SK-N-SH (cell line): Measurements from ENCODE around the gene TAPBP. TPM values are rescaled to one million over a fixed set of nuclear protein-coding genes. Genes with fewer than 3 reads are reported as not detected.
A peak's percentile ranks its signal among the peaks of the same experiment; 100 is the strongest.

ENCODE experiments used
- CTCF ChIA-PET: fragments of 300-600, 350-600 bp; formaldehyde crosslinking; extraction: SDS; loops from one replicate; lab custom pipeline; 2021; lab: Yijun Ruan, JAX
- POLR2A ChIA-PET: fragments of 350-600 bp; sonication (Branson Sonifier 250); formaldehyde crosslinking; extraction: SDS; loops from one replicate; lab custom pipeline; 2020; ENCODE audit warnings: antibody characterized with exemption, inconsistent platforms; lab: Yijun Ruan, JAX
- DNase-seq: peaks from one replicate; pipeline ENCODE4 v3.0.0; 2012
- H2AFZ ChIP-seq: fragments of 200-600 bp; sonication (generic); 2 replicates; pipeline ENCODE4 v1.8.1; 2016; ENCODE audit warnings: antibody characterized with exemption, mild to moderate bottlenecking, low read depth
- H3F3A ChIP-seq: fragments of 200-600 bp; sonication (generic); replicated peaks from 2 replicates; pipeline ENCODE3; 2016; ENCODE audit warnings: antibody characterized with exemption, mild to moderate bottlenecking; ENCODE audit not compliant: insufficient read depth
- H3K27ac ChIP-seq, 2 experiments: fragments of 200-500 bp in 1 of 2; fragments of 200-600 bp in 1 of 2; sonication (Bioruptor generic) in 1 of 2; sonication (generic), shearing (Covaris generic) in 1 of 2; 2 replicates each; pipeline versions ENCODE4 v1.5.1 to v1.6.1; 2014 to 2016; ENCODE audit warnings: low read depth in 2 of 2, inconsistent platforms in 1 of 2, low read length in 1 of 2, mild to moderate bottlenecking in 1 of 2, mixed read lengths in 1 of 2
- H3K27me3 ChIP-seq: fragments of 200-600 bp; sonication (generic), shearing (Covaris generic); 2 replicates; pipeline ENCODE4 v1.6.1; 2016; ENCODE audit warnings: mixed run types; ENCODE audit not compliant: insufficient read depth
- H3K36me3 ChIP-seq, 2 experiments: fragments of 200-500 bp in 1 of 2; fragments of 200-600 bp in 1 of 2; sonication (Bioruptor generic) in 1 of 2; sonication (generic) in 1 of 2; replicated peaks in 1 of 2; 2 replicates each; pipeline versions ENCODE3 to v1.5.1; 2014 to 2016; ENCODE audit warnings: low read length in 1 of 2, mild to moderate bottlenecking in 1 of 2; ENCODE audit not compliant: insufficient read depth in 2 of 2, control insufficient read depth in 1 of 2
- H3K4me1 ChIP-seq, 2 experiments: fragments of 200-500 bp in 1 of 2; fragments of 200-600 bp in 1 of 2; sonication (Bioruptor generic) in 1 of 2; sonication (generic), shearing (Covaris generic) in 1 of 2; 2 replicates each; pipeline versions ENCODE4 v1.5.1 to v1.6.1; 2014 to 2016; ENCODE audit warnings: low read depth in 1 of 2, low read length in 1 of 2, mixed run types in 1 of 2; ENCODE audit not compliant: insufficient read depth in 2 of 2, control insufficient read depth in 1 of 2
- H3K4me2 ChIP-seq: fragments of 200-600 bp; sonication (generic), shearing (Covaris generic); 2 replicates; pipeline ENCODE4 v1.6.1; 2017; ENCODE audit warnings: mixed run types
- H3K4me3 ChIP-seq, 2 experiments: fragments of 200-500 bp in 1 of 2; fragments of 200-600 bp in 1 of 2; sonication (Bioruptor generic) in 1 of 2; sonication (generic), shearing (Covaris generic) in 1 of 2; 2 replicates each; pipeline versions ENCODE4 v1.5.1 to v1.8.1; 2014 to 2016; ENCODE audit warnings: low read depth in 2 of 2, inconsistent platforms in 1 of 2, low read length in 1 of 2, mild to moderate bottlenecking in 1 of 2, mixed read lengths in 1 of 2, moderate library complexity in 1 of 2
- H3K79me2 ChIP-seq: fragments of 200-600 bp; sonication (generic); 2 replicates; pipeline ENCODE4 v1.8.1; 2017; ENCODE audit warnings: mild to moderate bottlenecking; ENCODE audit not compliant: insufficient read depth
- H3K9ac ChIP-seq: fragments of 200-600 bp; sonication (generic); 2 replicates; pipeline ENCODE4 v1.6.1; 2017; ENCODE audit warnings: mixed run types
- H3K9me2 ChIP-seq: fragments of 200-600 bp; sonication (generic); 2 replicates; pipeline ENCODE4 v1.6.1; 2017; ENCODE audit warnings: mixed run types
- H3K9me3 ChIP-seq: fragments of 200-600 bp; sonication (generic); 2 replicates; pipeline ENCODE4 v1.6.1; 2017; ENCODE audit warnings: mixed run types, mild to moderate bottlenecking, moderate library complexity
- H4K20me1 ChIP-seq: fragments of 200-600 bp; sonication (generic); 2 replicates; pipeline ENCODE4 v1.6.1; 2017; ENCODE audit warnings: mild to moderate bottlenecking, mixed run types; ENCODE audit not compliant: insufficient read depth
- ELF1 ChIP-seq: IDR thresholded peaks from 2 replicates; pipeline ENCODE4 v1.4.0; 2012
- EP300 ChIP-seq, 2 experiments: IDR thresholded peaks; 2 replicates each; pipeline versions ENCODE4 v1.4.0 to v1.6.1; 2012; ENCODE audit warnings: borderline replicate concordance in 1 of 2, low read depth in 1 of 2, low read length in 1 of 2
- FOSL2 ChIP-seq: IDR thresholded peaks from 2 replicates; pipeline ENCODE4 v1.4.0; 2012; ENCODE audit warnings: low read depth, mild to moderate bottlenecking, moderate library complexity, borderline replicate concordance
- JUND ChIP-seq: IDR thresholded peaks from 2 replicates; pipeline ENCODE4 v1.4.0; 2012
- NFIC ChIP-seq: IDR thresholded peaks from 2 replicates; pipeline ENCODE4 v1.4.0; 2012; ENCODE audit warnings: borderline replicate concordance
- NRF1 ChIP-seq: IDR thresholded peaks from 2 replicates; pipeline ENCODE4 v1.6.1; 2012; ENCODE audit warnings: low read depth, mild to moderate bottlenecking, low read length
- POLR2AphosphoS5 ChIP-seq: IDR thresholded peaks from 2 replicates; pipeline ENCODE4 v1.6.1; 2012; ENCODE audit warnings: low read depth, low read length
- RXRA ChIP-seq: IDR thresholded peaks from 2 replicates; pipeline ENCODE4 v1.4.0; 2012; ENCODE audit warnings: low read depth, mild to moderate bottlenecking, borderline replicate concordance
- SIN3A ChIP-seq: IDR thresholded peaks from 2 replicates; pipeline ENCODE4 v1.6.1; 2012; ENCODE audit warnings: low read depth, mild to moderate bottlenecking, low read length, moderate library complexity, borderline replicate concordance
- SMC3 ChIP-seq: IDR thresholded peaks from 2 replicates; pipeline ENCODE4 v1.6.1; 2012; ENCODE audit warnings: low read depth, low read length, improper control_type of control experiment
- TEAD4 ChIP-seq: IDR thresholded peaks from 2 replicates; pipeline ENCODE4 v1.4.0; 2012; ENCODE audit warnings: mild to moderate bottlenecking, borderline replicate concordance; ENCODE audit not compliant: insufficient read depth
- YY1 ChIP-seq: IDR thresholded peaks from 2 replicates; pipeline ENCODE4 v1.4.0; 2012; ENCODE audit warnings: low read depth, mild to moderate bottlenecking
- WGBS: methylation state at CpG from one replicate; pipeline ENCODE4 v1.1.6; 2017; ENCODE audit warnings: low lambda C conversion rate; 5-methylcytosine and 5-hydroxymethylcytosine counted together
- polyA plus RNA-seq, 3 experiments: library from polyadenylated mRNA; depleted of rRNA; stranded (reverse); fragments of >200 nt; gene quantifications; 2 replicates each; pipeline ENCODE4 v1.2.3, GENCODE V29; 2012
- TF ChIP-seq, protein P1 (sequence below): IDR thresholded peaks from 2 replicates; pipeline ENCODE4 v1.4.0; 2012; ENCODE audit warnings: low read depth, borderline replicate concordance
- TF ChIP-seq, protein P2 (sequence below): IDR thresholded peaks from 2 replicates; pipeline ENCODE4 v1.6.1; 2012; ENCODE audit warnings: mild to moderate bottlenecking, low read depth, low read length, moderate library complexity
- TF ChIP-seq, protein P3 (sequence below): IDR thresholded peaks from 2 replicates; pipeline ENCODE4; 2012
- TF ChIP-seq, protein P4 (sequence below): IDR thresholded peaks from 2 replicates; pipeline ENCODE4 v1.4.0; 2012; ENCODE audit warnings: low read depth, borderline replicate concordance
- TF ChIP-seq, protein P5 (sequence below): fragments of 150-350 bp; IDR thresholded peaks from 2 replicates; pipeline ENCODE4 v1.6.1; 2016; ENCODE audit warnings: mild to moderate bottlenecking, low read depth, low read length
- TF ChIP-seq, protein P6 (sequence below): fragments of 150-350 bp; IDR thresholded peaks from 2 replicates; pipeline ENCODE4 v1.6.1; 2017; ENCODE audit warnings: antibody characterized with exemption, low read length, low read depth, borderline replicate concordance

The TAPBP gene
- polyA plus RNA-seq, 1 of the 3 experiments (the other 2 are of a cell fraction): 44.5 TPM

DNA sequence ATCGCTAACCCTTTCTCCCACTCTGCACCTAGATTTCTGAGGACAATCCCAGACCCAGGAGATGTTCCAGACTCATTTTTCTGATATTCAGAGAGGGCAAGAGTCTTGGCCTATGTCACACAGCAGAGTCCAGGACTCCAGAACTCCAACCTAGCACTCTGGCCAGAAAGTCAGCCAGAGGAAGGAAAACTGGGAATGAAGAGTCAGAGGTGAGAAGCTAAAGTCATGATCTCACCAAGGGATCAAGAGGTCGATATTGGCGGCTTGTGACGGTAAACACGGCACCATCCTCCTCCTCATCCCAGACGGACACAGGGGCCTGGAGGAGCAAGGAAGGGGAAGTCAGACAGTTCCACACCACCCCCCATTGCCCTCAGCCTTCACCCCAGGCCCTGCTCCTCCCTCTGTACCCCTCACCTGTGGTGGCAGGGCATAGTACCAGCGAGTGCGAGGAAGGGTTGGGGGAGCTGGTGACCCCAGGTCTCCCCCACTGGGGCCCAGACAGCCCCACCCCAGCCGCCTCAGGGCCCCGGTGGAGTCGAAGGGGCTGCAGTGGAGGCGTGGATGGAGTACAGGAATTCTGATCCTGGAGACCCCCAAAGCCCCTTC, 17.0 kb downstream of the TAPBP start:
- TF ChIP-seq NFIC (no peak), SMC3 (no peak), TEAD4 (no peak), SIN3A (no peak), FOSL2 (no peak), EP300 (IDR thresholded peaks at IDR 0.05; ENCODE audit: borderline replicate concordance in 1 of 2, low read depth in 1 of 2, low read length in 1 of 2) (no peak), JUND (no peak), POLR2AphosphoS5 (no peak), ELF1 (no peak), RXRA (no peak), NRF1 (no peak), YY1 (no peak)
- TF ChIP-seq, protein P1, sequence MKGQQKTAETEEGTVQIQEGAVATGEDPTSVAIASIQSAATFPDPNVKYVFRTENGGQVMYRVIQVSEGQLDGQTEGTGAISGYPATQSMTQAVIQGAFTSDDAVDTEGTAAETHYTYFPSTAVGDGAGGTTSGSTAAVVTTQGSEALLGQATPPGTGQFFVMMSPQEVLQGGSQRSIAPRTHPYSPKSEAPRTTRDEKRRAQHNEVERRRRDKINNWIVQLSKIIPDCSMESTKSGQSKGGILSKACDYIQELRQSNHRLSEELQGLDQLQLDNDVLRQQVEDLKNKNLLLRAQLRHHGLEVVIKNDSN: no peak
- TF ChIP-seq, protein P2, sequence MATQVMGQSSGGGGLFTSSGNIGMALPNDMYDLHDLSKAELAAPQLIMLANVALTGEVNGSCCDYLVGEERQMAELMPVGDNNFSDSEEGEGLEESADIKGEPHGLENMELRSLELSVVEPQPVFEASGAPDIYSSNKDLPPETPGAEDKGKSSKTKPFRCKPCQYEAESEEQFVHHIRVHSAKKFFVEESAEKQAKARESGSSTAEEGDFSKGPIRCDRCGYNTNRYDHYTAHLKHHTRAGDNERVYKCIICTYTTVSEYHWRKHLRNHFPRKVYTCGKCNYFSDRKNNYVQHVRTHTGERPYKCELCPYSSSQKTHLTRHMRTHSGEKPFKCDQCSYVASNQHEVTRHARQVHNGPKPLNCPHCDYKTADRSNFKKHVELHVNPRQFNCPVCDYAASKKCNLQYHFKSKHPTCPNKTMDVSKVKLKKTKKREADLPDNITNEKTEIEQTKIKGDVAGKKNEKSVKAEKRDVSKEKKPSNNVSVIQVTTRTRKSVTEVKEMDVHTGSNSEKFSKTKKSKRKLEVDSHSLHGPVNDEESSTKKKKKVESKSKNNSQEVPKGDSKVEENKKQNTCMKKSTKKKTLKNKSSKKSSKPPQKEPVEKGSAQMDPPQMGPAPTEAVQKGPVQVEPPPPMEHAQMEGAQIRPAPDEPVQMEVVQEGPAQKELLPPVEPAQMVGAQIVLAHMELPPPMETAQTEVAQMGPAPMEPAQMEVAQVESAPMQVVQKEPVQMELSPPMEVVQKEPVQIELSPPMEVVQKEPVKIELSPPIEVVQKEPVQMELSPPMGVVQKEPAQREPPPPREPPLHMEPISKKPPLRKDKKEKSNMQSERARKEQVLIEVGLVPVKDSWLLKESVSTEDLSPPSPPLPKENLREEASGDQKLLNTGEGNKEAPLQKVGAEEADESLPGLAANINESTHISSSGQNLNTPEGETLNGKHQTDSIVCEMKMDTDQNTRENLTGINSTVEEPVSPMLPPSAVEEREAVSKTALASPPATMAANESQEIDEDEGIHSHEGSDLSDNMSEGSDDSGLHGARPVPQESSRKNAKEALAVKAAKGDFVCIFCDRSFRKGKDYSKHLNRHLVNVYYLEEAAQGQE: no peak
- TF ChIP-seq, protein P3, sequence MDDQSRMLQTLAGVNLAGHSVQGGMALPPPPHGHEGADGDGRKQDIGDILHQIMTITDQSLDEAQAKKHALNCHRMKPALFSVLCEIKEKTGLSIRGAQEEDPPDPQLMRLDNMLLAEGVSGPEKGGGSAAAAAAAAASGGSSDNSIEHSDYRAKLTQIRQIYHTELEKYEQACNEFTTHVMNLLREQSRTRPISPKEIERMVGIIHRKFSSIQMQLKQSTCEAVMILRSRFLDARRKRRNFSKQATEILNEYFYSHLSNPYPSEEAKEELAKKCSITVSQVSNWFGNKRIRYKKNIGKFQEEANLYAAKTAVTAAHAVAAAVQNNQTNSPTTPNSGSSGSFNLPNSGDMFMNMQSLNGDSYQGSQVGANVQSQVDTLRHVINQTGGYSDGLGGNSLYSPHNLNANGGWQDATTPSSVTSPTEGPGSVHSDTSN: no peak
- TF ChIP-seq, protein P4, sequence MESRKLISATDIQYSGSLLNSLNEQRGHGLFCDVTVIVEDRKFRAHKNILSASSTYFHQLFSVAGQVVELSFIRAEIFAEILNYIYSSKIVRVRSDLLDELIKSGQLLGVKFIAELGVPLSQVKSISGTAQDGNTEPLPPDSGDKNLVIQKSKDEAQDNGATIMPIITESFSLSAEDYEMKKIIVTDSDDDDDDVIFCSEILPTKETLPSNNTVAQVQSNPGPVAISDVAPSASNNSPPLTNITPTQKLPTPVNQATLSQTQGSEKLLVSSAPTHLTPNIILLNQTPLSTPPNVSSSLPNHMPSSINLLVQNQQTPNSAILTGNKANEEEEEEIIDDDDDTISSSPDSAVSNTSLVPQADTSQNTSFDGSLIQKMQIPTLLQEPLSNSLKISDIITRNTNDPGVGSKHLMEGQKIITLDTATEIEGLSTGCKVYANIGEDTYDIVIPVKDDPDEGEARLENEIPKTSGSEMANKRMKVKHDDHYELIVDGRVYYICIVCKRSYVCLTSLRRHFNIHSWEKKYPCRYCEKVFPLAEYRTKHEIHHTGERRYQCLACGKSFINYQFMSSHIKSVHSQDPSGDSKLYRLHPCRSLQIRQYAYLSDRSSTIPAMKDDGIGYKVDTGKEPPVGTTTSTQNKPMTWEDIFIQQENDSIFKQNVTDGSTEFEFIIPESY: no peak
- TF ChIP-seq, protein P5, sequence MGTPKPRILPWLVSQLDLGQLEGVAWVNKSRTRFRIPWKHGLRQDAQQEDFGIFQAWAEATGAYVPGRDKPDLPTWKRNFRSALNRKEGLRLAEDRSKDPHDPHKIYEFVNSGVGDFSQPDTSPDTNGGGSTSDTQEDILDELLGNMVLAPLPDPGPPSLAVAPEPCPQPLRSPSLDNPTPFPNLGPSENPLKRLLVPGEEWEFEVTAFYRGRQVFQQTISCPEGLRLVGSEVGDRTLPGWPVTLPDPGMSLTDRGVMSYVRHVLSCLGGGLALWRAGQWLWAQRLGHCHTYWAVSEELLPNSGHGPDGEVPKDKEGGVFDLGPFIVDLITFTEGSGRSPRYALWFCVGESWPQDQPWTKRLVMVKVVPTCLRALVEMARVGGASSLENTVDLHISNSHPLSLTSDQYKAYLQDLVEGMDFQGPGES: no peak
- TF ChIP-seq, protein P6, sequence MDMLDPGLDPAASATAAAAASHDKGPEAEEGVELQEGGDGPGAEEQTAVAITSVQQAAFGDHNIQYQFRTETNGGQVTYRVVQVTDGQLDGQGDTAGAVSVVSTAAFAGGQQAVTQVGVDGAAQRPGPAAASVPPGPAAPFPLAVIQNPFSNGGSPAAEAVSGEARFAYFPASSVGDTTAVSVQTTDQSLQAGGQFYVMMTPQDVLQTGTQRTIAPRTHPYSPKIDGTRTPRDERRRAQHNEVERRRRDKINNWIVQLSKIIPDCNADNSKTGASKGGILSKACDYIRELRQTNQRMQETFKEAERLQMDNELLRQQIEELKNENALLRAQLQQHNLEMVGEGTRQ: no peak
- POLR2A ChIA-PET: interaction anchor here (1.6 to 3.3 kb wide), 2 partner anchors 20 to 25 kb away, joined by 4 to 26 read pairs; partner anchors contain the start of genes B3GALT4, RPS18 and VPS52
- DNase-seq: no peak
- peak overlapping the region; percentile 94 for H3K9ac ChIP-seq
- CTCF ChIA-PET: interaction anchor here (0.9 to 3.9 kb wide), 6 partner anchors 15 to 129 kb away, joined by 3 to 19 read pairs (median 4); partner anchors contain the start of gene B3GALT4
- peak overlapping the region; percentile 94 for H3K4me2 ChIP-seq
- H3K4me1 ChIP-seq: peaks cover 4 to 13% of the 10 kb centered on the region in 2 experiments; a peak in 1 of 4 replicates
- peaks cover 16 to 37% of the 10 kb centered on the region in 2 experiments for H3K36me3 ChIP-seq
- H4K20me1 ChIP-seq: peaks cover 11% of the 10 kb centered on the region; the same call in 1 of the 2 replicates
- H3K27me3 ChIP-seq: no peaks in the 10 kb centered on the region
- H3K9me2 ChIP-seq: no peaks in the 10 kb centered on the region
- H2AFZ ChIP-seq: no peak overlapping the region
- no peaks in the 10 kb centered on the region for H3K9me3 ChIP-seq
- H3F3A ChIP-seq: peaks cover 25% of the 10 kb centered on the region
- WGBS: 91% methylated on average over 10 of the region's 12 CpGs
- H3K27ac ChIP-seq: peak overlapping the region; percentile 12 to 99; a peak in 2 of 4 replicates
- peaks cover 31% of the 10 kb centered on the region for H3K79me2 ChIP-seq
- H3K4me3 ChIP-seq: peak overlapping the region; percentile 84 to 89; a peak in 3 of 4 replicates
